BJ (cell line): ENCODE measurements around the gene KMT2B. TPM values are rescaled to one million over a fixed set of nuclear protein-coding genes. Genes with fewer than 3 reads are reported as not detected.

ENCODE experiments used
- CTCF ChIA-PET: fragments of 350-600 bp; formaldehyde crosslinking; extraction: SDS; loops from one replicate; lab custom pipeline; 2021; ENCODE audit warnings: antibody characterized with exemption, inconsistent platforms; lab: Yijun Ruan, JAX
- POLR2A ChIA-PET: fragments of 300-600 bp; sonication (Branson Sonifier 250); formaldehyde crosslinking; extraction: SDS; loops from one replicate; lab custom pipeline; 2021; ENCODE audit warnings: antibody characterized with exemption; lab: Charles Lee
- DNase-seq: peaks from one replicate; pipeline ENCODE4 v3.0.0-alpha.2; 2011; ENCODE audit warnings: low read depth
- H3K27me3 ChIP-seq: 2 replicates; pipeline ENCODE4 v1.6.0; 2011; ENCODE audit warnings: low read length; ENCODE audit not compliant: control insufficient read depth, insufficient read depth
- H3K36me3 ChIP-seq: 2 replicates; pipeline ENCODE4 v1.5.1; 2011; ENCODE audit warnings: low read length; ENCODE audit not compliant: control insufficient read depth, insufficient read depth
- H3K4me3 ChIP-seq: 2 replicates; pipeline ENCODE4 v1.5.1; 2011; ENCODE audit warnings: low read depth, mild to moderate bottlenecking, control low read depth, low read length
- polyA plus RNA-seq: library from polyadenylated mRNA; depleted of rRNA; stranded (reverse); fragments of >200 nt; gene quantifications from 2 replicates; pipeline ENCODE4 v1.2.3, GENCODE V29; 2011; rRNA removed
- TF ChIP-seq, protein P1 (sequence below): IDR thresholded peaks from 2 replicates; pipeline ENCODE4 v1.5.1; 2011; ENCODE audit warnings: low read depth, mild to moderate bottlenecking, control low read depth, inconsistent platforms, low read length, moderate library complexity; ENCODE audit not compliant: insufficient read depth

KMT2B gene
- polyA plus RNA-seq, 1 experiment = 13.3 TPM

DNA sequence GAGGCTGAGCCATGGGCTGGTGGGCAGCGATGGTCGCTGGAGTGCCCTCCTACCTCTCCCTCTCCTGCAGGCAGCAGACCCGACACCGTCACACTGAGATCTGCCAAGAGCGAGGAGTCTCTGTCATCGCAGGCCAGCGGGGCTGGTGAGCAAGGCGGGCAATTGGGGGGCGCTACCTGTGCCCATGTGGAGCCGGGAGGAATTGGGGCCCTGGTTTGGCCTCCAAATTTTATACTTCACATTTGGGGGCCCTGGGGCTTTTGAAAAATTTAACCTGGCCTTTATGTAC, 67.5 kb downstream of the KMT2B start:
- H3K4me3 ChIP-seq = no peak overlapping the region
- TF ChIP-seq, protein P1, sequence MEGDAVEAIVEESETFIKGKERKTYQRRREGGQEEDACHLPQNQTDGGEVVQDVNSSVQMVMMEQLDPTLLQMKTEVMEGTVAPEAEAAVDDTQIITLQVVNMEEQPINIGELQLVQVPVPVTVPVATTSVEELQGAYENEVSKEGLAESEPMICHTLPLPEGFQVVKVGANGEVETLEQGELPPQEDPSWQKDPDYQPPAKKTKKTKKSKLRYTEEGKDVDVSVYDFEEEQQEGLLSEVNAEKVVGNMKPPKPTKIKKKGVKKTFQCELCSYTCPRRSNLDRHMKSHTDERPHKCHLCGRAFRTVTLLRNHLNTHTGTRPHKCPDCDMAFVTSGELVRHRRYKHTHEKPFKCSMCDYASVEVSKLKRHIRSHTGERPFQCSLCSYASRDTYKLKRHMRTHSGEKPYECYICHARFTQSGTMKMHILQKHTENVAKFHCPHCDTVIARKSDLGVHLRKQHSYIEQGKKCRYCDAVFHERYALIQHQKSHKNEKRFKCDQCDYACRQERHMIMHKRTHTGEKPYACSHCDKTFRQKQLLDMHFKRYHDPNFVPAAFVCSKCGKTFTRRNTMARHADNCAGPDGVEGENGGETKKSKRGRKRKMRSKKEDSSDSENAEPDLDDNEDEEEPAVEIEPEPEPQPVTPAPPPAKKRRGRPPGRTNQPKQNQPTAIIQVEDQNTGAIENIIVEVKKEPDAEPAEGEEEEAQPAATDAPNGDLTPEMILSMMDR = no peak
- DNase-seq = no peak
- peaks cover 4% of the 10 kb centered on the region for H3K36me3 ChIP-seq
- POLR2A ChIA-PET = no interaction called here
- H3K27me3 ChIP-seq = no peaks in the 10 kb centered on the region
- CTCF ChIA-PET = no interaction called here

DNA sequence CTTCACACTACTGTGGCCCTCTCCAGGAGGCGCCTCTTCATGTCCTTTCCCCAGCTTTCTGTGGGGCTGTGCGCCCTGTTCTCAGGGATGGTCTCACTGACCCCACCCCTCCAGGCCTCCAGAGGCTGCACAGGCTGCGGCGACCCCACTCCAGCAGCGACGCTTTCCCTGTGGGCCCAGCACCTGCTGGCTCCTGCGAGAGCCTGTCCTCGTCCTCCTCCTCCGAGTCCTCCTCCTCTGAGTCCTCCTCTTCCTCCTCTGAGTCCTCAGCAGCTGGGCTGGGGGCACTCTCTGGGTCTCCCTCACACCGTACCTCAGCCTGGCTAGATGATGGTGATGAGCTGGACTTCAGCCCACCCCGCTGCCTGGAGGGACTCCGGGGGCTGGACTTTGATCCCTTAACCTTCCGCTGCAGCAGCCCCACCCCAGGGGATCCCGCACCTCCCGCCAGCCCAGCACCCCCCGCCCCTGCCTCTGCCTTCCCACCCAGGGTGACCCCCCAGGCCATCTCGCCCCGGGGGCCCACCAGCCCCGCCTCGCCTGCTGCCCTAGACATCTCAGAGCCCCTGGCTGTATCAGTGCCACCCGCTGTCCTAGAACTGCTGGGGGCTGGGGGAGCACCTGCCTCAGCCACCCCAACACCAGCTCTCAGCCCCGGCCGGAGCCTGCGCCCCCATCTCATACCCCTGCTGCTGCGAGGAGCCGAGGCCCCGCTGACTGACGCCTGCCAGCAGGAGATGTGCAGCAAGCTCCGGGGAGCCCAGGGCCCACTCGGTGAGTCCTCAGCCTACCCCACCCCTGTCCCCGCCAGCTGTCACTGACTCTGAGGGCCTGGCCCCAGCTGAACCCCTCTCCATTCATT, 68.7 kb downstream of the KMT2B start:
- no peak for DNase-seq
- Histone ChIP-seq H3K36me3 (peaks cover 4% of the 10 kb centered on the region), H3K27me3 (no peaks in the 10 kb centered on the region), H3K4me3 (no peak overlapping the region)
- POLR2A ChIA-PET = no interaction called here
- CTCF ChIA-PET = no interaction called here
- TF ChIP-seq, protein P1 = no peak

DNA sequence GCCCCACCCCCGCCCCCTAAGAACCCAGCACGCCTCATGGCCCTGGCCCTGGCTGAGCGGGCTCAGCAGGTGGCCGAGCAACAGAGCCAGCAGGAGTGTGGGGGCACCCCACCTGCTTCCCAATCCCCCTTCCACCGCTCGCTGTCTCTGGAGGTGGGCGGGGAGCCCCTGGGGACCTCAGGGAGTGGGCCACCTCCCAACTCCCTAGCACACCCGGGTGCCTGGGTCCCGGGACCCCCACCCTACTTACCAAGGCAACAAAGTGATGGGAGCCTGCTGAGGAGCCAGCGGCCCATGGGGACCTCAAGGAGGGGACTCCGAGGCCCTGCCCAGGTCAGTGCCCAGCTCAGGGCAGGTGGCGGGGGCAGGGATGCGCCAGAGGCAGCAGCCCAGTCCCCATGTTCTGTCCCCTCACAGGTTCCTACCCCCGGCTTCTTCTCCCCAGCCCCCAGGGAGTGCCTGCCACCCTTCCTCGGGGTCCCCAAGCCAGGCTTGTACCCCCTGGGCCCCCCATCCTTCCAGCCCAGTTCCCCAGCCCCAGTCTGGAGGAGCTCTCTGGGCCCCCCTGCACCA, 69.5 kb downstream of the KMT2B start:
- Histone ChIP-seq H3K4me3 (no peak overlapping the region), H3K27me3 (no peaks in the 10 kb centered on the region), H3K36me3 (peaks cover 4% of the 10 kb centered on the region)
- CTCF ChIA-PET = interaction anchor here (0.7 kb wide), 1 partner anchor 633 kb away, joined by 4 read pairs; no protein-coding TSS in a partner anchor
- POLR2A ChIA-PET = no interaction called here
- TF ChIP-seq, protein P1 = no peak
- no peak for DNase-seq

Other genes with a start within 250 kb of the KMT2B start
- not detected in 2 replicates for gene KRTDAP, start 227.5 kb upstream of the KMT2B start, polyA plus RNA-seq
- 1.0 and 1.5 TPM in 2 replicates for gene DMKN, start 204.4 kb upstream of the KMT2B start, polyA plus RNA-seq
- gene SBSN, start 189.7 kb upstream of the KMT2B start, polyA plus RNA-seq = 0.70 and 1.6 TPM in 2 replicates
- not detected in 2 replicates for gene GAPDHS, start 184.5 kb upstream of the KMT2B start, polyA plus RNA-seq
- 167 and 200 TPM in 2 replicates for gene TMEM147, start 172.4 kb upstream of the KMT2B start, polyA plus RNA-seq
- not detected in 2 replicates for gene ATP4A, start 154.3 kb upstream of the KMT2B start, polyA plus RNA-seq
- not detected in 2 replicates for gene PMIS2, start 131.8 kb upstream of the KMT2B start, polyA plus RNA-seq
- 2.3 and 3.9 TPM in 2 replicates for gene HAUS5, start 105.3 kb upstream of the KMT2B start, polyA plus RNA-seq
- gene RBM42, start 89.0 kb upstream of the KMT2B start, polyA plus RNA-seq = 36.8 and 52.6 TPM in 2 replicates
- gene ETV2, start 76.3 kb upstream of the KMT2B start, polyA plus RNA-seq = 0.47 and 0.54 TPM in 2 replicates
- gene COX6B1, start 69.7 kb upstream of the KMT2B start, polyA plus RNA-seq = 463 and 510 TPM in 2 replicates
- gene UPK1A, start 51.5 kb upstream of the KMT2B start, polyA plus RNA-seq = 0.17 and 0.39 TPM in 2 replicates
- not detected in 2 replicates for gene ZBTB32, start 13.4 kb upstream of the KMT2B start, polyA plus RNA-seq
- gene IGFLR1, start 24.4 kb downstream of the KMT2B start, polyA plus RNA-seq = 1.1 and 1.9 TPM in 2 replicates
- 18.3 and 20.3 TPM in 2 replicates for gene U2AF1L4, start 27.4 kb downstream of the KMT2B start, polyA plus RNA-seq
- 65.4 and 76.2 TPM in 2 replicates for gene PSENEN, start 27.6 kb downstream of the KMT2B start, polyA plus RNA-seq
- gene LIN37, start 30.6 kb downstream of the KMT2B start, polyA plus RNA-seq = 8.9 and 15.0 TPM in 2 replicates
- 21.0 and 27.2 TPM in 2 replicates for gene HSPB6, start 39.0 kb downstream of the KMT2B start, polyA plus RNA-seq
- 6.9 and 9.4 TPM in 2 replicates for gene PROSER3, start 40.2 kb downstream of the KMT2B start, polyA plus RNA-seq
- 1.1 and 3.6 TPM in 2 replicates for gene ARHGAP33, start 57.6 kb downstream of the KMT2B start, polyA plus RNA-seq
- not detected in 2 replicates for gene PRODH2, start 94.8 kb downstream of the KMT2B start, polyA plus RNA-seq
- gene NPHS1, start 134.5 kb downstream of the KMT2B start, polyA plus RNA-seq = not detected in 2 replicates
- gene KIRREL2, start 138.9 kb downstream of the KMT2B start, polyA plus RNA-seq = 0.05 TPM in 1 of 2 replicates, not detected in the other
- gene APLP1, start 150.6 kb downstream of the KMT2B start, polyA plus RNA-seq = 6.6 and 11.4 TPM in 2 replicates
- gene NFKBID, start 182.5 kb downstream of the KMT2B start, polyA plus RNA-seq = 2.9 and 4.9 TPM in 2 replicates
- 0.74 and 1.2 TPM in 2 replicates for gene HCST, start 184.5 kb downstream of the KMT2B start, polyA plus RNA-seq
- not detected in 2 replicates for gene TYROBP, start 190.3 kb downstream of the KMT2B start, polyA plus RNA-seq
- gene LRFN3, start 218.4 kb downstream of the KMT2B start, polyA plus RNA-seq = 0.83 and 1.8 TPM in 2 replicates